Esophagus (tissue), 2 donors: Measurements from ENCODE around the gene COG2. TPM values are rescaled to one million over a fixed set of nuclear protein-coding genes. Genes with fewer than 3 reads are reported as not detected.

Source experiments
- H3K27ac ChIP-seq, 2 donors: one replicate each; pipeline ENCODE4 v1.5.1; 2013; ENCODE audit warnings: low read depth in 2 of 2, mild to moderate bottlenecking in 2 of 2, inconsistent platforms in 1 of 2, low read length in 1 of 2, moderate library complexity in 1 of 2
- H3K27me3 ChIP-seq, 2 donors: one replicate each; pipeline ENCODE4 v1.6.1; 2013; ENCODE audit warnings: low read length in 2 of 2, control low read depth in 1 of 2, mild to moderate bottlenecking in 1 of 2; ENCODE audit not compliant: insufficient read depth in 2 of 2, control insufficient read depth in 1 of 2
- H3K36me3 ChIP-seq, 2 donors: one replicate each; pipeline ENCODE4 v1.6.1; 2013; ENCODE audit warnings: low read length in 1 of 2; ENCODE audit not compliant: control insufficient read depth in 2 of 2, insufficient read depth in 2 of 2
- H3K4me1 ChIP-seq, 2 donors: one replicate each; pipeline ENCODE4 v1.6.1; 2013; ENCODE audit warnings: low read length in 1 of 2; ENCODE audit not compliant: control insufficient read depth in 2 of 2, insufficient read depth in 2 of 2
- H3K4me3 ChIP-seq, 2 donors: one replicate each; pipeline ENCODE4 v1.5.1; 2013; ENCODE audit warnings: low read length in 2 of 2, mild to moderate bottlenecking in 2 of 2, low read depth in 1 of 2, moderate library complexity in 1 of 2
- H3K9me3 ChIP-seq, 2 donors: one replicate each; pipeline ENCODE4 v1.6.1; 2013; ENCODE audit warnings: mild to moderate bottlenecking in 2 of 2, low read depth in 1 of 2, low read length in 1 of 2, moderate library complexity in 1 of 2; ENCODE audit not compliant: control insufficient read depth in 2 of 2, insufficient read depth in 1 of 2
- WGBS, 2 donors: extraction: QIAGEN DNeasy Blood & Tissue Kit; methylation state at CpG; one replicate each; pipeline ENCODE4 v1.1.7; 2013; 5-methylcytosine and 5-hydroxymethylcytosine counted together
- polyA plus RNA-seq, 2 donors: library from polyadenylated mRNA; stranded (reverse); fragments of 200-250 nt; gene quantifications; one replicate each; pipeline ENCODE4 v1.2.3, GENCODE V29; 2013
- donor health status: healthy with polysubstance abuse.
- donor health status: Bipolar disorder and iron deficiency.

COG2 gene
- polyA plus RNA-seq, 2 donors, result 4.0 to 8.1 TPM

DNA sequence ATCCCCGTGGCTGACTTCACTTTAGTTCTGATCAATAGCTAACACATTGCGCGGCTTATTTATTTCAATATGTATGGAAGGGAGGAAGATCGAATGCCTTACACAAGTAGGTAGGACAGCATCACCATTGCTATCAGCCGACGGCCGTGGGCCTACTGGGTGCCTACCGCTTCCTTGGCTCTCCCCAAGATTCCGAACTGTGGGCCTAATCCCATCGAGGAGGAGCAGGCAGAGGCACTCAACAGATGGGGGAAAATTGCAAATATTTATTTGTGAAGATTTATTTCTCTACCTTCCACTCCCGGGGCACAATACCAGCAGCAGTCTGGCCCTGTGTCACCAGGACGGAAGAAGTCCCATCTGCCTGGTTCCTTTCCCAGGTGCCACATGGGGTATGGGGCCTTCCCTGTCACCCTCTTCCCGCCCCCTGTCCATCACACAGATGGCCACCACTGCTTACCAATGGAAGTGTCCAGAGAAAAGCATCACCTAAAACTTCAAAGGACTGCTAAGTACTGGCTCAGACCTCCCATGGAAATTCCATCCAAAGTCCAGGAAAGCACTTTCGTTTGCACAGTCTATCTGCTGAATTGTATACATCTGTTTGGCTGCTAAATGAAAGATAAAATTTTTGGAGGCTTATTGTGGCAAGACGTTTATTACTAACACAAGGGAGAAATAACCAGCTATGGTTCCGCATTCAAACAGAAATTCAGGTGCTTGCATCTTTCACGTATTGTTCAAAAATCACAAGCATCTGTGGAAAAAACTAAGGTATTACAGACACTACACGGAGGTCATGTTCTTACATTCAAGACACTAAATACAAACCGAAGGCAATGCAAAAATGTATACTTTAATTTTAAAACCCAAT is 59.9 kb downstream of the COG2 start:
- 82 to 84% methylated on average over 19 of the region's 19 CpGs for WGBS, 2 donors
- H3K27ac ChIP-seq, result no peak overlapping the region
- no peaks in the 10 kb centered on the region for H3K36me3 ChIP-seq
- no peak overlapping the region for H3K4me3 ChIP-seq
- H3K27me3 ChIP-seq, result no peaks in the 10 kb centered on the region
- H3K4me1 ChIP-seq, result peaks cover 2% of the 10 kb centered on the region in 2 donors
- no peaks in the 10 kb centered on the region for H3K9me3 ChIP-seq

DNA sequence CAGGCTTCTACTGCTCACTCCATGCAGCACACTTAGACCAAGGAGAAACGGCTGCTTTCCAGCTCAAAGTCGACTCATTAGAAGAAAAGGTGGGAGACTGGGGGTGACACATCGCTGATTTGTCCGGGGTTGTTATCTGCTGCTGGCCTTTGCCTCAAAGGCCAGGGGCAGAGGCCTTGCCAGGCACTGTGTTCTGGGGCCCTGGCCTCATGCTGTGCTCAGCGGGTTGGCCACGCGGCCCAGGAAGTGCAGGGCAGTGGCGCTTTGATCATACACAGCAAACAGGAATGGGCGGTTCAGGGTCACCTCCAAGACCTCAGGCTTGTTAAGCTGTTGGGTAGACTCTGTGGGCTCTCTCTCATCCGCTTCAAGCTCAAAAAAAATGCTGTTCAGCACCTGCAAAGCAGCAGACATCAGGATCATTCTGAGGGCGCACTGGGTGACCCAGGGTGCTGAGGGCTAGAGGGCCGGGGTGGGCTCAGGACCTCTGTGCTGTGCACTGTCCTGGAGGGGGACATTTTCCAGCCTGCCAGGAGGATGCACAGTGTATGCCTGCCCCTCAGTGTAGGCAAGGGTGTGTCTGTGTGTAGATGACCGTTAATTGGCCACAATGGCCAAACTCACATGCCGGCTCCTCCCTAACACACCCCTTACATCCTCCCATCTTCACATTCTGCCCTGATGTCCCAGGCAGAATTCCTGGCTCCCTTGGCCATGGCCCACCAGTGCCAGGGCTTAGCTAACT is 60.8 kb downstream of the COG2 start:
- Histone ChIP-seq H3K9me3 (no peaks in the 10 kb centered on the region), H3K36me3 (no peaks in the 10 kb centered on the region), H3K27ac (no peak overlapping the region), H3K4me1 (peaks cover 2% of the 10 kb centered on the region in 2 donors), H3K4me3 (no peak overlapping the region), H3K27me3 (no peaks in the 10 kb centered on the region)
- WGBS, 2 donors, result 67 to 70% methylated on average over 14 of the region's 14 CpGs

- no peak overlapping the region for H3K27ac ChIP-seq
- no peak overlapping the region for H3K4me3 ChIP-seq
- no peaks in the 10 kb centered on the region for H3K36me3 ChIP-seq
- 91% methylated on average over 8 of the region's 8 CpGs for WGBS, 2 donors
- peaks cover 2% of the 10 kb centered on the region in 2 donors for H3K4me1 ChIP-seq
- H3K9me3 ChIP-seq, result no peaks in the 10 kb centered on the region
- H3K27me3 ChIP-seq, result no peaks in the 10 kb centered on the region
These were observed 61.6 kb downstream of the COG2 start for GRCh38 chr1:230703679-230704385.

DNA sequence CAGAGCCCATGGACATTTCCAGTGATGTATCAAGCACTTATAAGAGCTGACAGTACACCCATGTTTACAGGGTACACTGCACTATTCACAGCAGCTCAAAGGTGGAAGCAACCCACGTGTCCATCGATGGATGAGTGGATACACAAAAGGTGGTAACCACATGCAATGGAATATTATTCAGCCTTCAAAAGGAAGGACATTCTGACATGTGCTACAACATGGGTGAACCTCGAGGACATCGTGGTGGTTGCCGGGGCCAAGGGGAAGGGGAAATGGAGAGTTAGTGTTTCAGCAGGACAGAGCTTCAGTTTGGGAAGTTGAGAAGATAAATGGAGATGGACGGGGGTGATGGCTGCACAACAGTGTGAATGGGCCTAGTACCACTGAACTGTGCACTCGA is 62.5 kb downstream of the COG2 start:
- H3K27me3 ChIP-seq, result no peaks in the 10 kb centered on the region
- peaks cover 2% of the 10 kb centered on the region in 2 donors for H3K4me1 ChIP-seq
- H3K9me3 ChIP-seq, result no peaks in the 10 kb centered on the region
- H3K4me3 ChIP-seq, result no peak overlapping the region
- WGBS, 2 donors, result 92 to 94% methylated on average over 7 of the region's 7 CpGs
- H3K27ac ChIP-seq, result no peak overlapping the region
- no peaks in the 10 kb centered on the region for H3K36me3 ChIP-seq

- 86 to 88% methylated on average over 18 of the region's 18 CpGs for WGBS, 2 donors
- Histone ChIP-seq H3K36me3 (no peaks in the 10 kb centered on the region), H3K4me3 (no peak overlapping the region), H3K9me3 (no peaks in the 10 kb centered on the region), H3K27me3 (no peaks in the 10 kb centered on the region), H3K27ac (no peak overlapping the region), H3K4me1 (peaks cover 2% of the 10 kb centered on the region in 2 donors)
These were observed 63.2 kb downstream of the COG2 start for GRCh38 chr1:230705289-230706019.

DNA sequence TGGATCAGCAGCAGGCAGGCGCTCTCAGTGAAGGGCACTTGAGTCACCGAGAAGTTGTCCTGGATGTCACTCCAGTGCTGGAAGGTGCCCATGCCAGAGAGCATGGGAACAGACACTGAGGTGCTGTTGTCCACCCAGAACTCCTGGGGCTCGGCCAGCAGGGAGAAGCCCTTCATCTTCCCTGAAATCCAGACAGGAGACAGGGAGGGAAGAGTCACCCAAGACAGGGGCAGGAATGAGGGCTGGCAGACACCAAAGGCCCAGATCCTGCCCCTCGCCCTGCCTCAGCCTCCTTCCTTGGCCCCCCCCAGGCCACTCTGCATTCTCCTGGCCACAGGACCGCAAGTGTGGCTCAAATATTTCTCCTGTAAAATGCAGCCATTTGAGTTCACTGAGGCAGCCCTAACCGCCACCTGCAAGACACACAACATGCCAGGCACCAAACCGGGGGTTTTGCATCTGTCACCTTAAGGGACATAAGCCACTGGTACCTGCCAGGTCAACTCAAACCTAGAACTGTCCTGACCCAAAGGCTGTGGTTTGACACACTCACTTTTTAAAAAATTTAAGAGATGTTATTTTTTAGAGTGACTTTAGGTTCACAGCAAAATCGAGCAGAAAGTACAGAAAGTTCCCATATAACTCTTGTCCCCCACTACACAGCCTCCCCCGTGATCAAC is 63.9 kb downstream of the COG2 start:
- 88 to 89% methylated on average over 9 of the region's 9 CpGs for WGBS, 2 donors
- Histone ChIP-seq H3K27me3 (no peaks in the 10 kb centered on the region), H3K9me3 (no peaks in the 10 kb centered on the region), H3K4me1 (peaks cover 2% of the 10 kb centered on the region in 2 donors), H3K4me3 (no peak overlapping the region), H3K36me3 (no peaks in the 10 kb centered on the region), H3K27ac (no peak overlapping the region)

DNA sequence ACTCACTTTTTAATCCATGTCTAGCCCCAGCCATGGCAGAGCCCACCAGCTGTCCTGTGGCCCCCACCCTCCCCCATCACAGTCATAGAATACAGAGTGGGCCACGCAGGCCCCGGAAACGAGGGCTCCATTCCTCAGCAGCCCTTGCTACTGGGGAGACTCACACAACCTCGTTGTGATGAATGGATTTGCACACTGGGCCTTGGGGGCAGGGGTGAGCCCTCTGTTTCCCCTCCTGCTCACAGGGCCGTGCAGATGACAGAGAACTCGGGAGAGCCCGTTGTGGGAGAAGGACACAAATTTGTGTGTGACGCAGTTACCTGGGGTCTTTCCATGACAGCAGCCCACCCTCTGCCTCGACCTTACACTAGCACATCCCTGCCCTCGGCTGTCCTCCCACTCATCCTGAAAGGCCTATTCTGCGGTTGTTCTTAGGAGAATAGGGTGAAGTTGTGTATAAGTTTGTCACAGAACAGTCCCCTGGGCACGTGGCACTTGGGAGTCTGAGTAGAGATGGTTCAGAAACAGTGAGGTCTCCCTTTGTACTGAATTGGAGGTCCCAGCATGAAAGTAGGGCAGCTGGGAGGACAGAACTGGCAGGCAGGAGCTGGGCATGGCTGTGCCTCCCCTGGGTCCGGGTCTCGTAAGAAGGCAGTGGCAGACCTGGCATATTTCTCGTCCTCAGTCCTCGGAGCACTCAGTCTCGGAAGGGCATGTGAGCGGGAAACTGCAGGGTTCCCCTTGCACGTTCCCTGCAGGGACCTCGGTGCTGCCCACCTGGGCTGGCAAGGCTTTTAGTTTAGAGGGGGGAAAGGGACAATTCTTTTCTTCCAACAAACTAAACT is 64.8 kb downstream of the COG2 start:
- Histone ChIP-seq H3K4me3 (no peak overlapping the region), H3K27ac (no peak overlapping the region), H3K4me1 (peaks cover 2% of the 10 kb centered on the region in 2 donors), H3K36me3 (no peaks in the 10 kb centered on the region), H3K9me3 (no peaks in the 10 kb centered on the region), H3K27me3 (no peaks in the 10 kb centered on the region)
- WGBS, 2 donors, result 88% methylated on average over 20 of the region's 20 CpGs

- WGBS, 2 donors, result 63 to 72% methylated on average over 22 of the region's 22 CpGs
- no peak overlapping the region for H3K4me3 ChIP-seq
- H3K9me3 ChIP-seq, result no peaks in the 10 kb centered on the region
- H3K27me3 ChIP-seq, result no peaks in the 10 kb centered on the region
- no peak overlapping the region for H3K27ac ChIP-seq
- peaks cover 2% of the 10 kb centered on the region in 2 donors for H3K4me1 ChIP-seq
- H3K36me3 ChIP-seq, result no peaks in the 10 kb centered on the region
These were observed 65.7 kb downstream of the COG2 start for GRCh38 chr1:230707732-230708630.
